Esophagus squamous epithelium (tissue), 5 donors: Measurements from ENCODE around the gene ALAS1. TPM values are rescaled to one million over a fixed set of nuclear protein-coding genes. Genes with fewer than 3 reads are reported as not detected.
"Not testable (repeated sequence)": the region's sequence is repeated elsewhere in the genome, so short reads cannot be mapped to it uniquely, and the experiment has no call there.

Experiments used
- DNase-seq: peaks from one replicate; lab custom pipeline; 2025; lab: John Stamatoyannopoulos, UW
- H3K27ac ChIP-seq, 4 donors: fragments of 200-600 bp; sonication (generic); one replicate each; pipeline ENCODE4 v1.5.1; 2016 to 2019; ENCODE audit warnings: mild to moderate bottlenecking in 1 of 4
- H3K27me3 ChIP-seq, 4 donors: fragments of 200-600 bp; sonication (generic); 1 replicate in 3 of 4; 2 replicates in 1 of 4; pipeline versions ENCODE4 v1.5.1 to v1.6.0; 2017 to 2021; ENCODE audit warnings: antibody characterized with exemption in 1 of 4
- H3K36me3 ChIP-seq, 3 donors: fragments of 200-600 bp; sonication (generic); one replicate each; pipeline ENCODE4 v1.5.1; 2016 to 2019
- H3K4me1 ChIP-seq, 3 donors: fragments of 200-600 bp; sonication (generic); one replicate each; pipeline ENCODE4 v1.5.1; 2017 to 2019
- H3K4me3 ChIP-seq, 4 donors: fragments of 200-600 bp; sonication (generic); 1 replicate in 3 of 4; 2 replicates in 1 of 4; pipeline ENCODE4 v1.5.1; 2016 to 2019; ENCODE audit warnings: mild to moderate bottlenecking in 2 of 4, moderate library complexity in 1 of 4
- H3K9me3 ChIP-seq, 3 donors: fragments of 200-600 bp; sonication (generic); one replicate each; pipeline ENCODE4 v1.5.1; 2016 to 2019
- CTCF ChIP-seq, 6 experiments: fragments of 450-650 bp in 4 of 6; fragments of 200-600 bp in 2 of 6; sonication (generic) in 2 of 6; IDR thresholded peaks; one replicate each; pipeline ENCODE4 v1.5.1; 2016 to 2019; ENCODE audit warnings: antibody characterized with exemption in 6 of 6, mild to moderate bottlenecking in 4 of 6, moderate library complexity in 4 of 6
- POLR2A ChIP-seq, 4 donors: fragments of 450-650 bp; IDR thresholded peaks; one replicate each; pipeline ENCODE4 v1.6.1; 2017; ENCODE audit warnings: antibody characterized with exemption in 4 of 4, mild to moderate bottlenecking in 4 of 4, moderate library complexity in 3 of 4
- WGBS, 2 donors: methylation state at CpG; one replicate each; pipeline ENCODE4 v1.1.5; 2018; 5-methylcytosine and 5-hydroxymethylcytosine counted together
- intact Hi-C: fragments of 100-400 bp; cut with DNase I; formaldehyde crosslinking; loops from one replicate; pipeline ENCODE4 v1.15.0; 2022
- total RNA-seq, 4 donors: library from RNA; depleted of rRNA; stranded (reverse); fragments of >200 nt; gene quantifications; one replicate each; pipeline ENCODE4 v1.1.0, GENCODE V29; 2016
- donor health status: DM: yes; HTN: yes; CAD: no.

The ALAS1 gene
- 10 to 100 TPM; 28.3 to 45.5 (median 35.1) TPM for total RNA-seq

GRCh38 chr3:52197842-52198625, at the start of gene ALAS1:
Gene ALAS1, plus strand, starts transcription at chr3:52198160. Its CDS starts 1,082 bp downstream, at chr3:52199242.
- peaks cover 9 to 91% (median 35%) of the 10 kb centered on the region in 3 donors for H3K4me1 ChIP-seq
- peaks cover 2 to 35% (median 7%) of the 10 kb centered on the region in 3 donors for H3K36me3 ChIP-seq

GRCh38 chr3:52149021-52149420, 48.9 kb upstream of the ALAS1 start:
- no peak for DNase-seq
- Histone ChIP-seq H3K27me3 (no peaks in the 10 kb centered on the region), H3K36me3 (peaks cover 0 to 21% (median 5%) of the 10 kb centered on the region in 3 donors), H3K27ac (no peak overlapping the region), H3K9me3 (no peaks in the 10 kb centered on the region), H3K4me3 (no peak overlapping the region), H3K4me1 (peaks cover 5 to 13% (median 8%) of the 10 kb centered on the region in 3 donors)
- intact Hi-C loops, result no loop called here
- WGBS, 2 donors, result 90 to 97% methylated on average over 3 to 4 of the region's 8 CpGs
- TF ChIP-seq POLR2A (IDR thresholded peaks at IDR 0.05), result no peak
- no peak for TF ChIP-seq CTCF (IDR thresholded peaks at IDR 0.05)

More at GRCh38 chr3:52197842-52198625, at the start of gene ALAS1:
- DNase-seq, result peak; percentile 52
- Histone ChIP-seq H3K27ac (peak within 1 kb of the TSS; percentile 84 to 95 (median 92)), H3K4me3 (peak within 1 kb of the TSS; percentile 61 to 96 (median 88)), H3K27me3 (no peaks in the 10 kb centered on the region), H3K9me3 (no peaks in the 10 kb centered on the region)
- TF ChIP-seq POLR2A (IDR thresholded peaks at IDR 0.05) (peak in 3 of 4 donors; percentile 63 to 88 (median 83)), CTCF (IDR thresholded peaks at IDR 0.05) (peak in 4 of 6 experiments; percentile 18 to 30 (median 24))
- intact Hi-C loops, result no loop called here
- 0% methylated on average over 30 to 39 of the region's 71 CpGs for WGBS, 2 donors

- WGBS, 2 donors, result 88 to 93% methylated on average over 1 to 9 of the region's 11 CpGs
- intact Hi-C loops, result no loop called here
- no peak for DNase-seq
These were observed 48.2 kb upstream of the ALAS1 start for GRCh38 chr3:52149726-52150125.

GRCh38 chr3:52150357-52150756, 47.6 kb upstream of the ALAS1 start:
- H3K9me3 ChIP-seq, result no peaks in the 10 kb centered on the region
- no peak overlapping the region for H3K4me3 ChIP-seq
- 93 to 95% methylated on average over 3 of the region's 3 CpGs for WGBS, 2 donors
- TF ChIP-seq POLR2A (IDR thresholded peaks at IDR 0.05) (no peak), CTCF (IDR thresholded peaks at IDR 0.05) (no peak)
- H3K27ac ChIP-seq, result no peak overlapping the region
- peaks cover 9 to 18% (median 13%) of the 10 kb centered on the region in 3 donors for H3K4me1 ChIP-seq
- H3K27me3 ChIP-seq, result no peaks in the 10 kb centered on the region
- no peak for DNase-seq
- intact Hi-C loops, result no loop called here
- peaks cover 0 to 15% (median 3%) of the 10 kb centered on the region in 3 donors for H3K36me3 ChIP-seq

More at GRCh38 chr3:52149726-52150125, 48.2 kb upstream of the ALAS1 start:
- Histone ChIP-seq H3K27ac (no peak overlapping the region), H3K27me3 (no peaks in the 10 kb centered on the region), H3K4me1 (peaks cover 5 to 13% (median 10%) of the 10 kb centered on the region in 3 donors), H3K36me3 (peaks cover 0 to 21% (median 5%) of the 10 kb centered on the region in 3 donors), H3K4me3 (no peak overlapping the region), H3K9me3 (no peaks in the 10 kb centered on the region)
- no peak for TF ChIP-seq POLR2A (IDR thresholded peaks at IDR 0.05)

GRCh38 chr3:52150860-52151259, 47.1 kb upstream of the ALAS1 start:
- no peak for TF ChIP-seq CTCF (IDR thresholded peaks at IDR 0.05)
- no peak for TF ChIP-seq POLR2A (IDR thresholded peaks at IDR 0.05)
- Histone ChIP-seq H3K4me1 (peaks cover 9 to 19% (median 13%) of the 10 kb centered on the region in 3 donors), H3K4me3 (no peak overlapping the region), H3K27ac (no peak overlapping the region), H3K9me3 (no peaks in the 10 kb centered on the region), H3K36me3 (peaks cover 0 to 10% (median 0%) of the 10 kb centered on the region in 3 donors), H3K27me3 (no peaks in the 10 kb centered on the region)
- no peak for DNase-seq
- WGBS, 2 donors, result 69 to 71% methylated on average over 2 to 4 of the region's 4 CpGs
- intact Hi-C loops, result no loop called here

- H3K27me3 ChIP-seq, H3K9me3 ChIP-seq, H3K4me3 ChIP-seq, intact Hi-C loops, DNase-seq, H3K36me3 ChIP-seq, H3K27ac ChIP-seq: not testable (repeated sequence)
- H3K4me1 ChIP-seq, result peaks cover 9 to 19% (median 13%) of the 10 kb centered on the region in 3 donors
- WGBS, 2 donors, result 87 to 94% methylated on average over 2 to 4 of the region's 4 CpGs
These were observed 46.0 kb upstream of the ALAS1 start for GRCh38 chr3:52151991-52152390.
